Stimulated activated CD8-positive, alpha-beta memory T cell treated with anti-CD3 and anti-CD28 coated beads, Interleukin-15, amount 100 ng/mL, for 1 hour (primary cell): ENCODE results near the gene GPR156.
"Not testable (repeated sequence)": the region's sequence is repeated elsewhere in the genome, so short reads cannot be mapped to it uniquely, and the experiment has no call there.

Source experiments
- DNase-seq: peaks from one replicate; pipeline ENCODE4 v3.0.0-alpha.2; 2020; ENCODE audit warnings: low read depth

Gene GPR156

GRCh38 chr3:120160050-120160449 is 125.0 kb downstream of the GPR156 start:
- no peak for DNase-seq

GRCh38 chr3:120157681-120158080 is 127.3 kb downstream of the GPR156 start:
- DNase-seq: no peak

- DNase-seq: no peak
Observed at GRCh38 chr3:120157113-120157512, 127.9 kb downstream of the GPR156 start.

- DNase-seq: no peak
Observed at GRCh38 chr3:120156699-120157098, 128.3 kb downstream of the GPR156 start.

GRCh38 chr3:120155694-120156093 is 129.3 kb downstream of the GPR156 start:
- DNase-seq: not testable (repeated sequence)

GRCh38 chr3:120155108-120155507 is 129.9 kb downstream of the GPR156 start:
- DNase-seq: no peak

GRCh38 chr3:120153294-120153693 is 131.7 kb downstream of the GPR156 start:
- DNase-seq: no peak

GRCh38 chr3:120151791-120152190 is 133.2 kb downstream of the GPR156 start:
- no peak for DNase-seq

GRCh38 chr3:120148187-120148949 is 136.7 kb downstream of the GPR156 start:
- DNase-seq: no peak

- DNase-seq: peak; percentile 4
Observed at GRCh38 chr3:120147072-120147871, 137.8 kb downstream of the GPR156 start.

GRCh38 chr3:120145542-120146285 is 139.3 kb downstream of the GPR156 start:
- DNase-seq: no peak

GRCh38 chr3:120144267-120144666 is 140.8 kb downstream of the GPR156 start:
- no peak for DNase-seq

GRCh38 chr3:120143676-120144075 is 141.3 kb downstream of the GPR156 start:
- DNase-seq: no peak

GRCh38 chr3:120142236-120142635 is 142.8 kb downstream of the GPR156 start:
- no peak for DNase-seq

GRCh38 chr3:120140098-120140742 is 144.8 kb downstream of the GPR156 start:
- DNase-seq: no peak

- DNase-seq: no peak
Observed at GRCh38 chr3:120139140-120139539, 145.9 kb downstream of the GPR156 start.

GRCh38 chr3:120137548-120137947 is 147.5 kb downstream of the GPR156 start:
- no peak for DNase-seq

- DNase-seq: no peak
Observed at GRCh38 chr3:120130656-120131055, 154.4 kb downstream of the GPR156 start.

- DNase-seq: no peak
Observed at GRCh38 chr3:120129718-120130513, 155.1 kb downstream of the GPR156 start.

GRCh38 chr3:120129051-120129450 is 156.0 kb downstream of the GPR156 start:
- DNase-seq: no peak

- DNase-seq: no peak
Observed at GRCh38 chr3:120125992-120126391, 159.0 kb downstream of the GPR156 start.
